Stimulated activated naive B cell treated with anti-CD40 and anti-IgM and Interleukin-4, amounts not matched to agents 10 μg/mL and 1 μg/mL and 100 μg/mL, for 72 hours (primary cell): ENCODE results near the gene ATPAF2.
A peak's percentile ranks its signal among the peaks of the same experiment; 100 is the strongest.

Experiments used
- ATAC-seq, 2 donors: fragments of 150-1000 bp; cut with Tn5 transposase; replicated peaks; 2 replicates each; pipeline ENCODE4 v1.10.0; 2021; ENCODE audit warnings: moderate library complexity in 1 of 2
- DNase-seq: peaks from one replicate; pipeline ENCODE4 v3.0.0; 2021
- H3K27ac Mint-ChIP-seq: one replicate; pipeline ENCODE4 v1.8.0; 2022; ENCODE audit warnings: mild to moderate bottlenecking, mixed read lengths
- H3K27me3 Mint-ChIP-seq, 2 donors: one replicate each; pipeline ENCODE4 v1.8.0; 2022; ENCODE audit warnings: mixed read lengths in 2 of 2
- H3K36me3 Mint-ChIP-seq, 2 donors: one replicate each; pipeline ENCODE4 v1.8.0; 2022; ENCODE audit warnings: mixed read lengths in 2 of 2, mild to moderate bottlenecking in 1 of 2
- H3K4me1 Mint-ChIP-seq, 2 donors: one replicate each; pipeline ENCODE4 v1.8.0; 2022; ENCODE audit warnings: mixed read lengths in 2 of 2, mild to moderate bottlenecking in 1 of 2
- H3K4me3 Mint-ChIP-seq, 2 donors: one replicate each; pipeline ENCODE4 v1.8.0; 2022; ENCODE audit warnings: mild to moderate bottlenecking in 2 of 2, mixed read lengths in 2 of 2, moderate library complexity in 1 of 2
- H3K9me3 Mint-ChIP-seq, 2 donors: one replicate each; pipeline ENCODE4 v1.8.0; 2022; ENCODE audit warnings: mixed read lengths in 2 of 2, mild to moderate bottlenecking in 1 of 2

Gene ATPAF2

GRCh38 chr17:18028952-18029540 is 9.9 kb downstream of the ATPAF2 start:
- H3K27me3 Mint-ChIP-seq, result no peaks in the 10 kb centered on the region
- H3K9me3 Mint-ChIP-seq, result no peaks in the 10 kb centered on the region
- ATAC-seq (no peak), DNase-seq (no peak)
- H3K4me1 Mint-ChIP-seq, result peaks cover 24 to 26% of the 10 kb centered on the region in 2 donors
- peaks cover 7 to 11% of the 10 kb centered on the region in 2 donors for H3K36me3 Mint-ChIP-seq
- no peak overlapping the region for H3K27ac Mint-ChIP-seq
- no peak overlapping the region for H3K4me3 Mint-ChIP-seq

- peaks cover 7 to 11% of the 10 kb centered on the region in 2 donors for H3K36me3 Mint-ChIP-seq
- peaks cover 18% of the 10 kb centered on the region in 2 donors for H3K4me1 Mint-ChIP-seq
- no peak for DNase-seq
- no peaks in the 10 kb centered on the region for H3K27me3 Mint-ChIP-seq
- H3K4me3 Mint-ChIP-seq, result no peak overlapping the region
- H3K9me3 Mint-ChIP-seq, result no peaks in the 10 kb centered on the region
- no peak for ATAC-seq
- H3K27ac Mint-ChIP-seq, result no peak overlapping the region
Measured at GRCh38 chr17:18028114-18028951, 10.6 kb downstream of the ATPAF2 start.

- no peak overlapping the region for H3K4me3 Mint-ChIP-seq
- ATAC-seq, result no peak
- H3K27me3 Mint-ChIP-seq, result no peaks in the 10 kb centered on the region
- no peak overlapping the region for H3K27ac Mint-ChIP-seq
- H3K4me1 Mint-ChIP-seq, result peaks cover 8 to 11% of the 10 kb centered on the region in 2 donors
- no peak for DNase-seq
- H3K9me3 Mint-ChIP-seq, result no peaks in the 10 kb centered on the region
- peaks cover 7% of the 10 kb centered on the region in 2 donors for H3K36me3 Mint-ChIP-seq
Measured at GRCh38 chr17:18027280-18027679, 11.7 kb downstream of the ATPAF2 start.

- H3K27ac Mint-ChIP-seq, result no peak overlapping the region
- peaks cover 12% of the 10 kb centered on the region in 2 donors for H3K36me3 Mint-ChIP-seq
- H3K9me3 Mint-ChIP-seq, result no peaks in the 10 kb centered on the region
- DNase-seq, result no peak
- no peak for ATAC-seq
- H3K27me3 Mint-ChIP-seq, result no peaks in the 10 kb centered on the region
- peaks cover 0 to 5% of the 10 kb centered on the region in 2 donors for H3K4me1 Mint-ChIP-seq
- H3K4me3 Mint-ChIP-seq, result no peak overlapping the region
Measured at GRCh38 chr17:18025945-18026776, 12.8 kb downstream of the ATPAF2 start.

GRCh38 chr17:18025241-18025944 is 13.6 kb downstream of the ATPAF2 start:
- no peak overlapping the region for H3K4me3 Mint-ChIP-seq
- peaks cover 14% of the 10 kb centered on the region in 2 donors for H3K36me3 Mint-ChIP-seq
- H3K4me1 Mint-ChIP-seq, result peaks cover 0 to 5% of the 10 kb centered on the region in 2 donors
- H3K27ac Mint-ChIP-seq, result no peak overlapping the region
- ATAC-seq (no peak), DNase-seq (no peak)
- H3K27me3 Mint-ChIP-seq, result no peaks in the 10 kb centered on the region
- H3K9me3 Mint-ChIP-seq, result no peaks in the 10 kb centered on the region

GRCh38 chr17:18021372-18021771 is 17.6 kb downstream of the ATPAF2 start:
- ATAC-seq (no peak), DNase-seq (no peak)
- Mint-ChIP-seq H3K27me3 (no peaks in the 10 kb centered on the region), H3K27ac (no peak overlapping the region), H3K9me3 (no peaks in the 10 kb centered on the region), H3K36me3 (peaks cover 26 to 28% of the 10 kb centered on the region in 2 donors), H3K4me3 (no peak overlapping the region), H3K4me1 (peaks cover 6% of the 10 kb centered on the region in 2 donors)

- H3K27ac Mint-ChIP-seq, result no peak overlapping the region
- DNase-seq (no peak), ATAC-seq (no peak)
- H3K9me3 Mint-ChIP-seq, result no peaks in the 10 kb centered on the region
- no peaks in the 10 kb centered on the region for H3K27me3 Mint-ChIP-seq
- peaks cover 6% of the 10 kb centered on the region in 2 donors for H3K4me1 Mint-ChIP-seq
- no peak overlapping the region for H3K4me3 Mint-ChIP-seq
- peaks cover 30 to 32% of the 10 kb centered on the region in 2 donors for H3K36me3 Mint-ChIP-seq
Measured at GRCh38 chr17:18020971-18021370, 18.0 kb downstream of the ATPAF2 start.

GRCh38 chr17:18019838-18020154 is 19.2 kb downstream of the ATPAF2 start:
- ATAC-seq (no peak), DNase-seq (no peak)
- Mint-ChIP-seq H3K9me3 (no peaks in the 10 kb centered on the region), H3K4me3 (no peak overlapping the region), H3K27me3 (no peaks in the 10 kb centered on the region), H3K4me1 (peaks cover 2 to 6% of the 10 kb centered on the region in 2 donors), H3K36me3 (peaks cover 35 to 38% of the 10 kb centered on the region in 2 donors), H3K27ac (no peak overlapping the region)

GRCh38 chr17:18018411-18018921 is 20.5 kb downstream of the ATPAF2 start:
- H3K4me3 Mint-ChIP-seq, result no peak overlapping the region
- H3K36me3 Mint-ChIP-seq, result peaks cover 39 to 45% of the 10 kb centered on the region in 2 donors
- DNase-seq, result no peak
- no peaks in the 10 kb centered on the region for H3K27me3 Mint-ChIP-seq
- no peak overlapping the region for H3K27ac Mint-ChIP-seq
- no peak for ATAC-seq
- H3K4me1 Mint-ChIP-seq, result peaks cover 2 to 6% of the 10 kb centered on the region in 2 donors
- no peaks in the 10 kb centered on the region for H3K9me3 Mint-ChIP-seq

GRCh38 chr17:18017958-18018357 is 21.0 kb downstream of the ATPAF2 start:
- no peak overlapping the region for H3K4me3 Mint-ChIP-seq
- peaks cover 2 to 6% of the 10 kb centered on the region in 2 donors for H3K4me1 Mint-ChIP-seq
- no peaks in the 10 kb centered on the region for H3K9me3 Mint-ChIP-seq
- no peak for ATAC-seq
- peaks cover 42 to 50% of the 10 kb centered on the region in 2 donors for H3K36me3 Mint-ChIP-seq
- H3K27ac Mint-ChIP-seq, result no peak overlapping the region
- H3K27me3 Mint-ChIP-seq, result no peaks in the 10 kb centered on the region
- no peak for DNase-seq

- DNase-seq (no peak), ATAC-seq (no peak)
- H3K27me3 Mint-ChIP-seq, result no peaks in the 10 kb centered on the region
- no peaks in the 10 kb centered on the region for H3K9me3 Mint-ChIP-seq
- H3K27ac Mint-ChIP-seq, result no peak overlapping the region
- peaks cover 43 to 56% of the 10 kb centered on the region in 2 donors for H3K36me3 Mint-ChIP-seq
- H3K4me3 Mint-ChIP-seq, result no peak overlapping the region
- peaks cover 2 to 6% of the 10 kb centered on the region in 2 donors for H3K4me1 Mint-ChIP-seq
Measured at GRCh38 chr17:18016426-18016825, 22.5 kb downstream of the ATPAF2 start.

- H3K36me3 Mint-ChIP-seq, result peaks cover 44 to 53% of the 10 kb centered on the region in 2 donors
- H3K27me3 Mint-ChIP-seq, result no peaks in the 10 kb centered on the region
Measured at GRCh38 chr17:18015593-18015992, 23.4 kb downstream of the ATPAF2 start.

GRCh38 chr17:18014006-18014405 is 25.0 kb downstream of the ATPAF2 start:
- H3K36me3 Mint-ChIP-seq, result peaks cover 47 to 60% of the 10 kb centered on the region in 2 donors
- H3K27me3 Mint-ChIP-seq, result no peaks in the 10 kb centered on the region
- ATAC-seq (no peak), DNase-seq (no peak)
- H3K27ac Mint-ChIP-seq, result no peak overlapping the region
- H3K4me3 Mint-ChIP-seq, result no peak overlapping the region
- H3K4me1 Mint-ChIP-seq, result peaks cover 2 to 6% of the 10 kb centered on the region in 2 donors
- no peaks in the 10 kb centered on the region for H3K9me3 Mint-ChIP-seq

More at GRCh38 chr17:18015593-18015992, 23.4 kb downstream of the ATPAF2 start:
- no peak overlapping the region for H3K4me3 Mint-ChIP-seq
- DNase-seq (no peak), ATAC-seq (no peak)
- H3K9me3 Mint-ChIP-seq, result no peaks in the 10 kb centered on the region
- H3K4me1 Mint-ChIP-seq, result peaks cover 2 to 6% of the 10 kb centered on the region in 2 donors
- peak overlapping the region; percentile 33 for H3K27ac Mint-ChIP-seq

- no peaks in the 10 kb centered on the region for H3K27me3 Mint-ChIP-seq
- no peak overlapping the region for H3K4me3 Mint-ChIP-seq
- ATAC-seq (no peak), DNase-seq (no peak)
- peaks cover 48 to 64% of the 10 kb centered on the region in 2 donors for H3K36me3 Mint-ChIP-seq
- no peak overlapping the region for H3K27ac Mint-ChIP-seq
- H3K4me1 Mint-ChIP-seq, result no peaks in the 10 kb centered on the region
- no peaks in the 10 kb centered on the region for H3K9me3 Mint-ChIP-seq
Measured at GRCh38 chr17:18011286-18011685, 27.7 kb downstream of the ATPAF2 start.
